NCI-H128 (cell line): ENCODE results near the gene ELN.

ENCODE experiments used
- DNase-seq: peaks from one replicate; lab custom pipeline; 2025; ENCODE audit not compliant: unreplicated experiment; lab: John Stamatoyannopoulos, UW

Gene ELN

DNA sequence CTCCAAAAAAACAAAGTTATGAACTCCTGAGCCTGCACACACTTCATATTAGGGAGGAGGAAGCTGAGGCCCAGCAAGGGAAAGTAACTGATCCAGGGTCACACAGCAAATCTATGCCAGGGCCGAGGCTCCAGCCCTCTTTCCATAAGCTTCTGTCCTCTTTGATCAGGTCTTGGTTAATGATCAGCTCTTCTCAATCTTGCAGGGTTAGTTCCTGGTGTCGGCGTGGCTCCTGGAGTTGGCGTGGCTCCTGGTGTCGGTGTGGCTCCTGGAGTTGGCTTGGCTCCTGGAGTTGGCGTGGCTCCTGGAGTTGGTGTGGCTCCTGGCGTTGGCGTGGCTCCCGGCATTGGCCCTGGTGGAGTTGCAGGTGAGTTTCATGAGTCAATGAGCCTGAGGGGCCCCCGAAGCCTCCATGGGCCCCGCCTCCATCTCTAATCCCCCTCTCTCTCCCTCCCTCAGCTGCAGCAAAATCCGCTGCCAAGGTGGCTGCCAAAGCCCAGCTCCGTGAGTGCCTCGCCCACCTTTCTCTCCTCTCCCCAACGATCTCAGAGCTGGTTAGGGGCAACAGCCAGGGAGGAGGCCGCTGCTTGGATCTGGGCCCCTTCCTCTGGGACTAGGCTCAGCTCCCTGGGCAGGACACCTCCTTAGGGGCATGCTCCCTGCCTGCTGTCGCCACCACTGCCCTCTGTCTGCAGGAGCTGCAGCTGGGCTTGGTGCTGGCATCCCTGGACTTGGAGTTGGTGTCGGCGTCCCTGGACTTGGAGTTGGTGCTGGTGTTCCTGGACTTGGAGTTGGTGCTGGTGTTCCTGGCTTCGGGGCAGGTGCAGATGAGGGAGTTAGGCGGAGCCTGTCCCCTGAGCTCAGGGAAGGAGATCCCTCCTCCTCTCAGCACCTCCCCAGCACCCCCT is 32.0 kb downstream of the ELN start:
- no peak for DNase-seq

DNA sequence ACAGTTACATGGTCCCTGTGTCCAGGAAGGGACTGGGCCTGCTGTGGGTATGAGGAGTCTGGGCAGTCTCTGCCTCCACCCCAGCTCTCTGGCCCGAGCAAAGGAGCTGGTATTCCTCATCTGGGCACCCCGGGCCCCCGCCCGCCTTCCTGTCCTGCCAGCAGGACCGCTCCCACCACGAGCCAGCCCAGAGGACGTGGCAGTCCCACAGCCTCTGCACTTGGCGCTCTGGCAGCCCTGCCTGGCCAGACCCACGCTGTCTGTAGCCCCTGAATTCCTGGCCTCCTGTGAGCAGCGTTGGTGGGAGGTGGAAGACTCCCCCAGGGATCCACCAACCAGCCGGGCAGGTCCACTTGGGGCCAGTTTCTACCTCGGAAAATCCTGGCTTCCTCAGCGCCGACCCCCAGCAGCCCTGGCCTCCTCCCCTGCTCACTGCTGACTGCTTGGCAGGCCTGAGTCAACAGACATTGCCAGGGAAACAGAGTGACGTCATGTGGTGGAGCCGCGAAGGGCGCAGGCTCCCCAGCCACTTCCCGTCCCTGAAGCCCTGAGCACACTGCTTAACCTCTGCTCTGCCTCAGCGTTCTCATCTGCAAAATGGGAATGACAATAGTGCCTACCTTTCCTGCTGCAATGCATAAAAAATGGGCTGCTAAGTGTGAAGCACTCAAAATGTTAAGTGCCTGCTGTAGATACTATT is 34.0 kb downstream of the ELN start:
- DNase-seq, result no peak

DNA sequence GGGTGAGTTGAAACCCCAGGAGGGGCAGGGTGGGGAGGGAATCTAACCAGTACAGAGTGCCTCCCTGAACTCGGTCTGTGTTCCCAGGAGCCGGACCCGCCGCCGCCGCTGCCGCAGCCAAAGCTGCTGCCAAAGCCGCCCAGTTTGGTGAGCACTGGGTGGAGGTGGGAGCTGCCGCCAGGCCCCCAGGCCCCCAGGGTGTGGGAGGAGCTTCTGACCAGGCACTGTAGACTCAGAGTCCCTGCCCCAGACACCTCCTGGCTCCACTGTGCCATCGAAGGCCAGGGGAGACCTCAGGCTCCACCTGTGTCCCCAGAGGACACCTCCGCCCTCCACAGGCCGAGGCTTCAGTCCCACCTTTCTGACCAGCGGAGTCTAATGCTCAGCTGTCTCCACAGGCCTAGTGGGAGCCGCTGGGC is 35.3 kb downstream of the ELN start:
- no peak for DNase-seq

DNA sequence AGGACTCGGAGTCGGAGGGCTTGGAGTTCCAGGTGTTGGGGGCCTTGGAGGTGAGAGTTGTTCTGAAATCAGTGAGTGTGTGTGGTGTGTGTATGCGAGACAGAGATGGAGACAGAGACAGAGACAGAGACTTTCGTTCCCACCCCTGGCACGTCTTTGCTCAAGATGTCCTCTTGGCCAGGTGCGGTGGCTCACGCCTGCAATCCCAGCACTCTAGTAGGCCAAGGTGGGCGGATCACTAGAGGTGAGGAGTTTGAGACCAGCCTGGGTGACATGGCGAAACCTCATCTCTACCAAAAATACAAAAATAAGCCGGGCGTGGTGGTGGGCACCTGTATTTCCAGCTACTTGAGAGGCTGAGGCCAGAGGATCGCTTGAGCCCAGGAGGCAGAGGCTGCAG is 35.7 kb downstream of the ELN start:
- no peak for DNase-seq

DNA sequence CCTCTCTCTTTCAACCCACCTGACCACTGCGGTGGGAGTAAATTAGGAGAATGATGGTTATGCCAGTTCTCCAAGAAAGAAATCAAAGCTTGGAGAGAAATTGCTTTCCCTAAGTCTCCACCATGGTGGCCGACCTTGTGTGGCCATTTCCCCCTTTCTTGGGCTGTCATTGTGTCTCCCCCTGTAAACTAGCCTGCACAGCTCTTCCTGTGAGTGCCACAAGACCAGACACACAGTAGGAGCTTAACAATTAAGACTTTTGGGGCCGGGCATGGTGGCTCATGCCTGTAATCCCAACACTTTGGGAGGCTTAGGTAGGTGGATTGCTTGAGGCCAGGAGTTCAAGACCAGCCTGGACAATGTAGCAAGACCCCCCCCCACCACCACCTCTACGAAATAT is 36.7 kb downstream of the ELN start:
- no peak for DNase-seq

DNA sequence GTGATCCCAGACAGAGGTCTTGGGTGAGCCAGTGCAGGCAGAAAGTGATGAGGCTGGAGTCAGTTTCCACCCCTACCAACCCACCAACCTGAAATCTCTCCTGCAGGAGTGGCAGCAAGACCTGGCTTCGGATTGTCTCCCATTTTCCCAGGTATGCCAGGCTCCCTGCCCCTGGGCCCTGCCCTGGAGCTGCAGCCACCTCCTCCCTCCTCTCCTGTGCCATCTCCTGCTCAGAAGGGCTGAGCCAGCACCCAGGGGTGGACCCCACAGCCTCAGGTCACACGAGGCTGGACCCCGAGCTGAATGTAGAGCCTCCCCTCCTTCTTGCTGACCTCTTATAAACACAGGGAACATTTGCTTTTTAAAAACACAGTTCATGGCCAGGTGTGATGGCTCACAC is 38.7 kb downstream of the ELN start:
- no peak for DNase-seq

GRCh38 chr7:74068378-74069085 is 40.6 kb downstream of the ELN start:
- DNase-seq, result no peak

DNA sequence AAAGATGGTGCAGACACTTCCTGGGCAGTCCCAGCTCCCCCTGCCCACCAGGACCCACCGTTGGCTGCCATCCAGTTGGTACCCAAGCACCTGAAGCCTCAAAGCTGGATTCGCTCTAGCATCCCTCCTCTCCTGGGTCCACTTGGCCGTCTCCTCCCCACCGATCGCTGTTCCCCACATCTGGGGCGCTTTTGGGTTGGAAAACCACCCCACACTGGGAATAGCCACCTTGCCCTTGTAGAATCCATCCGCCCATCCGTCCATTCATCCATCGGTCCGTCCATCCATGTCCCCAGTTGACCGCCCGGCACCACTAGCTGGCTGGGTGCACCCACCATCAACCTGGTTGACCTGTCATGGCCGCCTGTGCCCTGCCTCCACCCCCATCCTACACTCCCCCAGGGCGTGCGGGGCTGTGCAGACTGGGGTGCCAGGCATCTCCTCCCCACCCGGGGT is 41.1 kb downstream of the ELN start:
- no peak for DNase-seq

GRCh38 chr7:74069790-74070618 is 42.0 kb downstream of the ELN start:
- no peak for DNase-seq

GRCh38 chr7:74070619-74070921 is 42.6 kb downstream of the ELN start:
- DNase-seq, result no peak

DNA sequence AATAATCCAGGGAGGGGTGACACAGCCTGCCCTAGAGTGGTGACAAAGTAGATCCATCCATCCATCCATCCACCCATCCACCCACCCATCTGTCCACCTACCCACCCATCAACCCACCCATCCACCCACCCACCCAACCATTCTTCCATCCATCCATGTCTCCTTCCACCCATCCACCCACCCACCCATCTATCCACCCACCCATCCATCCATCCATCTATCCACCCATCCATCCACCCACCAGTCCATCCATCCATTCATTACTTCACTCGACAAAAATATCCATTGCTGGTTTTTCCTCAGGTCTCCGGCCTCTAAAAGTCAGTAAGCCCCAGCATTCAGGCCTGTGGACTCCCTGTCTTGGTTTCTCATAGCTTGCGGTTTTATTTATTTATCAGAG is 43.1 kb downstream of the ELN start:
- no peak for DNase-seq

DNA sequence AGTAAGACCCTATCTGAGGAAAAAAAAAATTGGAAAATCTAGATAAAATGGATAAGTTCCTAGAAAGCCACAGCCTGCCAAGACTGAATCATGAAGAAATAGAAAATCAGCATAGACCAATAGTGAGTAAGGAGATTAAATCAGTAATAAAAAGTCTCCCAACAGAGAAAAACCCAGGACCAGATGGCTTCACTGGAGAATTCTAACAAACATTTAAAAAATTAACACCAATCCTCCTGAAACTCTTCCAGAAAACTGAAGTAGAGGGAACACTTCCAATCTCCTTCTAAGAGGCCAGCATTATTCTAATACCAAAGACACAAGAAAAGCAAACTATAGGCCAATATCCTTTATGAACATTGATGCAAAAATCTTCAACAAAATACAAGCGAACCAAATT is 46.8 kb downstream of the ELN start:
- no peak for DNase-seq

GRCh38 chr7:74078461-74078860 is 50.5 kb downstream of the ELN start:
- DNase-seq, result no peak

GRCh38 chr7:74082770-74083116 is 54.8 kb downstream of the ELN start:
- DNase-seq, result no peak

DNA sequence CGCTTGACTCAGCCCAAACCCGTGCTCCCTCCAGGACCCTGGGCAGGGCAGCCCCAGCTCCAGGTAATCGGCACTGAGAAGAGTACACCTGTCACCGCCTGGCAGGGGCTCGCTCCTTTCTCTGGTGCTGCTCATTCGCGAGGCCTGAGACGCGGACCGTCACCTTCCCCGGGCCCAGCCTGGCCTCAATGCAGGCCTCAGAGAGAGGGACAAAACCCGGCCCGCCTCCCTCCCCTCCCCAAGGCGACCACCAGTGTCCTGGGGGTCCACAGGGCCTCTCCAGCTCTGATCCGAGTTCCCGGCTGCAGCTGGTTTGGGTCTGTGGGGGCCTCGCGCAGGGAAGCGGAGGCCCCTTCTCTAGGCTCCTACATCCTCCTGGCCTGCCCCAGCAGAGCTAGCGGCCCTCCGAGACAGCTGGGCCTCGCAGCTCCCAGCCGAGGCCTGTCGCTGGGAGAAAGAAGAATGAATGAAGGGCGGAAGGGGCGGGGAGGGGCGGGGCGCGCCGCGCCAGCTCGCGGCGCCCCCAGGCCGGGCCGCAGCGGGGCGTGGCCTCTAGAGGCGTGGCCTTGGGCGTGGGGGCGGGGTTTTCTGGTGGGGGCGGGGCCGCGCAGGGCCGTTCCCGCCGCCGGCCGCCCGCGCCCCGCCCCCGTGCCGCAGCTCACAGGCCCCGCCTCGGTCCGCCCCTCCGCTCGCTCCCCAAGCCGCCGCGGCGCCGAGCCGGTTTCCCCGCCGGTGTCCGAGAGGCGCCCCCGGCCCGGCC is 55.3 kb downstream of the ELN start, which contains the start of gene LIMK1:
TSS of gene LIMK1 (plus strand) at position 688 of the 760 bp plus-strand sequence. CDS start 187 bp downstream, outside the sequence.
- DNase-seq, result peak; percentile 73

DNA sequence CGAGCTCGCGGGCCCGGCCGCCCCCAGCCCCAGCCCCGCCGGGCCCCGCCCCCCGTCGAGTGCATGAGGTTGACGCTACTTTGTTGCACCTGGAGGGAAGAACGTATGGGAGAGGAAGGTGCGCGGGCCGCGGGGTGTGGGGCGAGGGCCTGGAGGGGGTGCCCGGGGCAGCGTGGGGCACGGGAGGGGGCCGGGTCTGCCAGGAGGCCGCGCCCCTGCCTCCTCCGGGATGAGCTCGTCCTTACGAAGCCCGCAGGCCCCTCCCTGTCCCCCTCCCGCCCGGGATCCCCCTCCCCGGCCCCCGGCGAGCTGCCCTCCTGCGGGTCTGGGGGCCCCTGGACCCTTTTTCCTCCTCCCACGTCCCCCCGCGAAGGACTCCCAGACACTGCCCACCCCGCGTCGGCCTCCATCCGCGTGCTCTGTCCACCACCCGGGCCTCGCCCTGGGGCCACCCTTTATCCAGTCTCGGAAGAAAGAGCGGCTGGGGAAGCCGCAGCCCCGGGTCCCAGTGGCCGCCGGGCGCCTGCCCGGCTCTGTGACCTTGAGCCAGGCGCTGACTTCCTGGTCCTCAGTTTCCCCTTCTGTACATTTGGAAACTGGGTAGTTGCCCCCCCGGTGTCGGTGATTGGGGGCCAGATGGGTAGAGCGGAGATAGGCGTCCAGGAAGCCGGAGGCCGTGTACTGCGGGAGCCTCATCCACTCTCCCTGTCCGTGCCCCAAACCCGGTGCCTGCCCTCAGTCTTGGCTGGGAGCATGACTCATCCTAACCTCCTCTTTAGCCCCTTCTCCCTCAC is 56.2 kb downstream of the ELN start:
- DNase-seq, result no peak

GRCh38 chr7:74084722-74085578 is 57.0 kb downstream of the ELN start:
- DNase-seq, result no peak

GRCh38 chr7:74087791-74088453 is 59.9 kb downstream of the ELN start:
- DNase-seq, result no peak
